WI38 (cell line): ENCODE results near the gene RGPD5.
"Not testable (repeated sequence)": the region's sequence is repeated elsewhere in the genome, so short reads cannot be mapped to it uniquely, and the experiment has no call there.

Source experiments
- H3K4me3 ChIP-seq: 2 replicates; pipeline ENCODE4 v1.5.1; 2011; ENCODE audit warnings: low read depth, mild to moderate bottlenecking, control low read depth, low read length

The RGPD5 gene

DNA sequence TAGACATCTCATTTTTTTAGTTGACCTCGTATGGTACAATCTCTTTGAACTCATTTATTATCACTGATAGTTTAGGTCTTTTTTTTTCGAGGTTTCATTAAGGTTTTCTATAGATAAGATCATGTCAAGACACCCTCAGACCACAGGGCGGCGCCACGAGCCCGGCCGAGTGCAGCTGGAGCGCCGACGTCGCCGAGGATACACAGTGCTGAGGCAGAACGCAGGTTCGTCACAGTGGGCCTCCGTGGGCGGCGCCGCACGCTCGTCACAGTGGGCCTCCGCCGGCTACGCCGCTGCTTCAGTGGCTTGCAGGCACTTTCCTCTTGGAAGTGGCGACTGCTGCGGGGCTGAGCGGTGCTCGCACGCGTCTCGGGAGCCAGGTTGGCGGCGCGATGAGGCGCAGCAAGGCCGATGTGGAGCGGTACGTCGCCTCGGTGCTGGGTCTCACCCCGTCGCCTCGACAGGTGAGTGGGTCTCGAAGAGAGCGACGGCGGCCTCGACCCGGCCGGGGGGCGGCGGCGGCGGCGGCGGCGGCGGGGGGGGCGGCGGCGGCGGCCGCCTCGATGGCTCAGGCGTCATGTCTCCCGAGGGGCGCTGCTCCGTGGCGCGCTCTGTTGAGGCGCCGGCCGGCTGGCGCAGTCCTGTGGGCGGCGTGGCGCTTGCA lies at the start of gene RGPD5:
TSS of gene RGPD5 (plus strand) at position 232 of the 664 bp plus-strand sequence. CDS start at position 393, 161 bp downstream.
- not testable (repeated sequence) for H3K4me3 ChIP-seq

DNA sequence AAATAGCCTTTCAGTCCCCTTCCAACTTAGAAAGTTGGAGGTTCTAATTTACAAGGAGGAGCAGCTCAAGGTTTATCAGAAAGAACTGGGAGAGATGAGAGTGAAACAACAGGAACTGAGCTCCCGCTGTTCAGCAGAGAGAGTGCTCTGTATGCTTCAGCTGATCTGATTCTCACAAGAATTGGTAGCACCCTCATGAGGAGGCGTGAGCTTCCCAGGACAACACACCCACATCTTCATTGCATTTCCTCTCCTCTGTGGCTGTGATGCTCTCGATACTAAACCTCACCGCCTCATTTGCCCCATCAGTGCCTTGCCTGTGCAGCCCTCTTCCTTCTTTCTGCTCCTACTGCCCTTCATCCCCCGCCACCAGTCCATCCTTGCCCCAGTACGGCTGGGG lies 42.5 kb upstream of the RGPD5 start:
- not testable (repeated sequence) for H3K4me3 ChIP-seq

- not testable (repeated sequence) for H3K4me3 ChIP-seq
These were observed 36.8 kb upstream of the RGPD5 start for GRCh38 chr2:109757163-109757824.

GRCh38 chr2:109760265-109761042 lies 33.7 kb upstream of the RGPD5 start:
- H3K4me3 ChIP-seq: not testable (repeated sequence)

- not testable (repeated sequence) for H3K4me3 ChIP-seq
These were observed 33.1 kb upstream of the RGPD5 start for GRCh38 chr2:109761043-109761454.

GRCh38 chr2:109761976-109762375 lies 32.1 kb upstream of the RGPD5 start:
- H3K4me3 ChIP-seq: not testable (repeated sequence)

DNA sequence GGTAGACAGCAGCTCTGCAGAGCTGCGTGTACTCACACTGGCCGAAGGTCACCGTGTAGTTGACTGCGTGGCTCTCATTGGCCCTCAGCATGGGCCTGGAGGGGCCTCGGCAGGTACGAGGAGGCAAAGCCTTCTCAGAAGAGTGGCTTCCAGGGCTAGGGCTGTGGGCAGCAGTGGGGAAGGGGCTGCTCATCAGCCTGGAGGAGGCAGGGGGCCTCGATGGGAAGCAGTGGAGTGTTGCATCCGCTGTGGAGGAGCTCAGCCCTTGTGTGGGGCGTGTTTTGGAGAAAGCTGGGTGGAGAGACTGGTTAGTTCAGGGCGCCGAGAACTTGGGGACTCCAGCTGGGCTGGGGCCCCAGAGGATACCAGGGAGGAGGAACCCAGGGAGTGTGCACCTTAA lies 28.0 kb upstream of the RGPD5 start:
- not testable (repeated sequence) for H3K4me3 ChIP-seq

GRCh38 chr2:109766886-109767578 lies 27.1 kb upstream of the RGPD5 start:
- H3K4me3 ChIP-seq: not testable (repeated sequence)

DNA sequence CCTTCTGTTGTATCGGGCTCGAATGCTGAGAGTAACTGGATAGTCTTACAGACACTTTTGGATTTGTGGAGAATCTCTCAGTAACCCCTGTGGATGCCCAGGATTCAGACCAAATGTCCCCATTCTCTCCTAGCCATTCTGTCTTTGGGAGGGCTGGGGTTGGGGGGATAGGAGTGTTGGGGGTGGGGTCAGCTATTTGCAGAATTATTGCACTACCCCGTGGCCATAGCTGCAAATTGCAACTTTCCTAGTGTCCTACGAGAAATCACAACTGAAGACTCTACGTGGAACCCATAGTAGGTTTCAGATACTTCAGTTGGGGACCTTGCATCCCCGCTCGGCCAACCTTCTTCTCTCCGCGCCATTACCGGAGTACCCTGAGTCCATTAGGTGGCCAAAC lies 25.2 kb upstream of the RGPD5 start:
- H3K4me3 ChIP-seq: not testable (repeated sequence)

GRCh38 chr2:109779118-109779517 lies 15.0 kb upstream of the RGPD5 start:
- not testable (repeated sequence) for H3K4me3 ChIP-seq

- H3K4me3 ChIP-seq: not testable (repeated sequence)
These were observed 12.8 kb upstream of the RGPD5 start for GRCh38 chr2:109781147-109781816.

DNA sequence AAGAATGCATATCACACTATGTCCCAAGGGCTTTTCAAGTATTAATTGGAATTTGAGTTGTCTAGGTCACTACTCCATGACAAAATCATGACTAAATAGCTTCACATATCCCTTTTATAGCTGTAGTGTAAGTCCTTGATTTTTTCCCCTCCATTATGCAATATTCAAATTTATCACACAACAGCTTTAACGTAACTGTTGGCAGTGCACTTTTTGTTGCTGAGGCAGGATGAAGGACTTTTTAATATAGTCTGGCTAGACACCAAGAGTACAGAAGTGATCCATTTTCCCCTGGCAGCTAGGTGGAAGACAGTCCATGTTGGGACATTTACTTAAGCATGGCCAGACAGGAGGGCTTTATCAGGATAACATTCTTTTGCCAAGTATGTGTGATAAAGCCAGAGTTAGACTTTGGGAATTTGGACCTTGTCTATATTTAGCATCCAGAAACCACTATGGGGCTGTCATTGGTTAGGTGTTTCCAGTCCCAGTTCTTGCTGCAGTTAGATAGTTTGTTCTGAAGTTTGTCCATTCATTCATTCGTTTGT lies 11.6 kb upstream of the RGPD5 start:
- not testable (repeated sequence) for H3K4me3 ChIP-seq

DNA sequence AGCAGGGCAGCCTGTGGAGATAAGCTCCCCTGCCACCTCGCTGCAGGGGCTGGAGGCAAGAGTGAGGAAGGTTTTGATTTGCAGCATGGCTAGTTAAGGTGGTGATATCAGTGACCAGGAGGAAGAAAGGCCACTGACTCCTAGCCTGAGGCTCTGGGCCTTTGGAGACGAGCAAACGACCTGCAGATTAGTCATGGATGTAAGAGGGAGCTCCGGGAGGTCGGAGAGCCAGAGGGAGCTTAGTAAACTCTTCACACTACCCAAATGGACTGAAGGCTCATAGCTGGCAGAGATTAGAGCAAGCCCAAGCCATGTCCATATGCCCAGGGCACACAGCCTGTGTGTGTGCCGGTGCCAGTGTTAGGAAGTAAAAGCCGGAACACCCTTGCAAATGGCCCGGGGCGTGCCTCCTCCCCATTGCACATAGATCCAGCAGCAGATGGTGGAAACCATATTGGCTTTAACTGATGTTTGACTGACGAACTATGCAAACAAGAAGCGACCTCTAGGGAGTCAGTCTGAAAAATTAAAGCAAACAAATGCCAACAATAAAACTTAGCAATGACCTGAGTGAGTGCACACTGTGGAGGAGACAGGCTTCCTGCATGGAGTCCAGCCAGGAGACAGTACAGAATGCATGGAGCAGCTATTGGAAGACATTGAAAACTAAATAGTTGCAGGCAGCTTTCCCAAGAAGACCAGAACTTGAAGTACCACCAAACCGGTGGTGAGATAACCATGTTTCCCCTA lies 2.4 kb upstream of the RGPD5 start:
- not testable (repeated sequence) for H3K4me3 ChIP-seq

DNA sequence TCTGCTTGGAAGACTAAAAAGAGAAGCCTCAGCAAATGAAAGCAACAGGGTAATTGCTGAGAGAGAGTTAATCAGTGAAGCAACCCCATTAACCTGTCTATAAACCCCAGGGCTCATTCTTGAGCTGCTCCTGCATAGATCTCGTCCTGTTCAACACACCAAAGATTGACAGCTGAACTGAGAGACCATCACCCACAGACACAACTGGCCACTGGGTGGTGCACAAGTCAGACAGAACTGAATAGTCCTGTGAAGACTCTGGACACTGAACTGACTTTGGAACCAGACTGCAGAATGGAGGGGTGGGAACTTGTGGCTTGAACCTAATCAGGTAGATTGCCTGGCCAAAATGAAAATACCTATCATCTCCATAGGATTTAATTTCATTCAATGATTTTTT lies 1.4 kb upstream of the RGPD5 start:
- not testable (repeated sequence) for H3K4me3 ChIP-seq

DNA sequence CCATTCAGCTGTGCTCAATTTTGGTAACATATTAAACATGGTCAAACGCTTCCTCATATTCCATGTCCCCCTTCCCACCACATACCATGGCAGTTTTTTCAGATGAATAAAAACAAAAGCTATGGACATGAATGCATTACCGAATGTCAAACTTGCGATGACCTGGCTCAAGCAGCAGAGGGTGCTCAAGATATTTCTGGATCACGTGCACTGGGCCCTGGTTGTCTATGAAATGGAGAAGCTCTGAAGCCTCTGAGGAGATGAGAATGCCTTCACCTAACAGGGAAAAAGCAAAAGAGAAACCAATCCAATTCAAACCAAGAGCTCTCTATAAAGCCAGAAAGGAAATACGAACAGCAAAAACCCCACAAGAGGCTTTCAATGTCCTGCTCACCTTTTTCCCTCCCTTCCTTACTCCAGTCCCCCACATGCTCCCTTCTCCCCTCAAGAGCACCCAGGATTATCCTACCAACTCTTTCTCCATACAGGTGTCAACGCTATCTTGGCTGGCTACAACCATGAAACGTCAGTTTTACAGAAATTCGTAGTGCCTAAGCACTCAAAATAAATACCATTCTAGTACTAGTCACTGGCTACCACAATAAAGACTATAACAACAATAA lies 77.1 kb downstream of the RGPD5 start:
- not testable (repeated sequence) for H3K4me3 ChIP-seq

- H3K4me3 ChIP-seq: not testable (repeated sequence)
These were observed 82.5 kb downstream of the RGPD5 start for GRCh38 chr2:109876625-109877024.

DNA sequence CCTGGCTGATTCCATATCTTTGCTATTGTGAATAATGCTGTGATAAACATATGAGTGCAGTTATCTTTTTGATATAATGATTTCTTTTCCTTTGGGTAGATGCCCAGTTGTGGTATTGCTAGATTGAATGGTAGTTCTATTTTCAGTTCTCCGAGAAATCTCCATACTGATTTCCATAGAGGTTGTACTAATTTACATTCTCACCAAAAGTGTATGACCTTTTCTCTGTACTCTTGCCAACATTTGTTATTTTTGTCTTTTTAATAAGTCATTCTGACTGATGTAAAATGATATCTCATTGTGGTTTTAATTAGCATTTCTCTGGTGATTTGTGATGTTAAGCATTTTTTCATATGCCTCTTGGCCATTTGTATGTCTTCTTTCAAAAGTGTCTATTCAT lies 88.0 kb downstream of the RGPD5 start:
- not testable (repeated sequence) for H3K4me3 ChIP-seq

- not testable (repeated sequence) for H3K4me3 ChIP-seq
These were observed 94.3 kb downstream of the RGPD5 start for GRCh38 chr2:109888414-109888813.

DNA sequence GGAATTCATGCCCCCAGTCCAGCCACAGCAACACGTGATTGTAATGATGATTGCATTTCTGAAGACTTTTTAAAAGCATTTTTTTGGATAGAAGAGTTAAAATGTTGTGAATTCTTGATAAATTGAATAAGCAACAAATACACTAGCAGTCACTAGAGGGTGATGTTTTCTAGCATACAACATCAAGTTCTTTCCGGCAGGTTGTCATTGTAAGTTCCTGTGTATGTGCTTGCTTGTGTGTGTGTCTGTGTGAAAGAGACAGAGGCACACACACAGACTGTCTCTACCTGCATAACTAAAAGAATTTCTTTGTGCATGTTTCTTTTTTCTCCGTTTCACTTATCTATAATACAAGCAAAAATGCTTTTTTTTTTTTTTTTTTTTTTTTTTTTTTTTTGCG lies 95.8 kb downstream of the RGPD5 start:
- not testable (repeated sequence) for H3K4me3 ChIP-seq
